ENCODE data around the gene B3GNT5. TPM values are rescaled to one million over a fixed set of nuclear protein-coding genes. Genes with fewer than 3 reads are reported as not detected.

B3GNT5 gene
- total RNA-seq, 1 experiment from 2014 or later: 25.3 TPM

GRCh38 chr3:183268366-183268765 is 15.3 kb downstream of the B3GNT5 start:
- Histone ChIP-seq H3K4me3 (ENCODE audit: low read depth, low read length, poor library complexity, severe bottlenecking) (no peak overlapping the region), H3K27me3 (replicated peaks; ENCODE audit: insufficient read depth, low read depth, low read length, poor library complexity) (no peaks in the 10 kb centered on the region), H3K9me3 (ENCODE audit: low read depth, low read length, poor library complexity, severe bottlenecking) (no peaks in the 10 kb centered on the region), H3K4me1 (ENCODE audit: insufficient read depth, low read length, poor library complexity, severe bottlenecking) (peaks cover 33% of the 10 kb centered on the region), H3K27ac (ENCODE audit: low read depth, low read length, poor library complexity, severe bottlenecking) (no peak overlapping the region), H3K36me3 (ENCODE audit: insufficient read depth, low read length, poor library complexity, severe bottlenecking) (peaks cover 3% of the 10 kb centered on the region)
- BruUV-seq (replicated peaks): no TSS peak
- POLR2A ChIA-PET (ENCODE audit: low non-redundant PET): no interaction called here
- no peak for DNase-seq (ENCODE audit: low spot score)
- CTCF ChIA-PET: no interaction called here
- intact Hi-C loops (cut with micrococcal nuclease; ENCODE audit: unreplicated experiment): no loop called here
- TF ChIP-seq EZH2 (IDR thresholded peaks at IDR 0.05; ENCODE audit: borderline replicate concordance, low read depth, low read length, poor library complexity, severe bottlenecking): no peak
- TF ChIP-seq CTCF (conservative IDR thresholded peaks at IDR 0.05; ENCODE audit: low read depth, low read length): no peak

- no peak for DNase-seq (ENCODE audit: low spot score)
- H3K4me1 ChIP-seq (ENCODE audit: insufficient read depth, low read length, poor library complexity, severe bottlenecking): peaks cover 24% of the 10 kb centered on the region
- CTCF ChIA-PET: no interaction called here
- POLR2A ChIA-PET (ENCODE audit: low non-redundant PET): no interaction called here
- peaks cover 3% of the 10 kb centered on the region for H3K36me3 ChIP-seq (ENCODE audit: insufficient read depth, low read length, poor library complexity, severe bottlenecking)
- no peak overlapping the region for H3K27ac ChIP-seq (ENCODE audit: low read depth, low read length, poor library complexity, severe bottlenecking)
- no peaks in the 10 kb centered on the region for H3K9me3 ChIP-seq (ENCODE audit: low read depth, low read length, poor library complexity, severe bottlenecking)
- no peak overlapping the region for H3K4me3 ChIP-seq (ENCODE audit: low read depth, low read length, poor library complexity, severe bottlenecking)
- TF ChIP-seq CTCF (conservative IDR thresholded peaks at IDR 0.05; ENCODE audit: low read depth, low read length): no peak
- no peak for TF ChIP-seq EZH2 (IDR thresholded peaks at IDR 0.05; ENCODE audit: borderline replicate concordance, low read depth, low read length, poor library complexity, severe bottlenecking)
- no peaks in the 10 kb centered on the region for H3K27me3 ChIP-seq (replicated peaks; ENCODE audit: insufficient read depth, low read depth, low read length, poor library complexity)
- no TSS peak for BruUV-seq (replicated peaks)
- intact Hi-C loops (cut with micrococcal nuclease; ENCODE audit: unreplicated experiment): no loop called here
Measured at GRCh38 chr3:183269345-183269744, 16.3 kb downstream of the B3GNT5 start.

- intact Hi-C loops (cut with micrococcal nuclease; ENCODE audit: unreplicated experiment): no loop called here
- ChIA-PET CTCF (no interaction called here), POLR2A (ENCODE audit: low non-redundant PET) (no interaction called here)
- no peak overlapping the region for H3K4me3 ChIP-seq (ENCODE audit: low read depth, low read length, poor library complexity, severe bottlenecking)
- BruUV-seq (replicated peaks): no TSS peak
- no peaks in the 10 kb centered on the region for H3K27me3 ChIP-seq (replicated peaks; ENCODE audit: insufficient read depth, low read depth, low read length, poor library complexity)
- peaks cover 17% of the 10 kb centered on the region for H3K4me1 ChIP-seq (ENCODE audit: insufficient read depth, low read length, poor library complexity, severe bottlenecking)
- H3K9me3 ChIP-seq (ENCODE audit: low read depth, low read length, poor library complexity, severe bottlenecking): no peaks in the 10 kb centered on the region
- H3K36me3 ChIP-seq (ENCODE audit: insufficient read depth, low read length, poor library complexity, severe bottlenecking): peaks cover 3% of the 10 kb centered on the region
- no peak overlapping the region for H3K27ac ChIP-seq (ENCODE audit: low read depth, low read length, poor library complexity, severe bottlenecking)
- DNase-seq (ENCODE audit: low spot score): no peak
- TF ChIP-seq EZH2 (IDR thresholded peaks at IDR 0.05; ENCODE audit: borderline replicate concordance, low read depth, low read length, poor library complexity, severe bottlenecking): no peak
Measured at GRCh38 chr3:183270344-183270743, 17.3 kb downstream of the B3GNT5 start.

GRCh38 chr3:183272142-183272541 is 19.1 kb downstream of the B3GNT5 start:
- no peak overlapping the region for H3K27ac ChIP-seq (ENCODE audit: low read depth, low read length, poor library complexity, severe bottlenecking)
- ChIA-PET POLR2A (ENCODE audit: low non-redundant PET) (no interaction called here), CTCF (no interaction called here)
- peaks cover 3% of the 10 kb centered on the region for H3K36me3 ChIP-seq (ENCODE audit: insufficient read depth, low read length, poor library complexity, severe bottlenecking)
- TF ChIP-seq CTCF (conservative IDR thresholded peaks at IDR 0.05; ENCODE audit: low read depth, low read length): no peak
- no peak for TF ChIP-seq EZH2 (IDR thresholded peaks at IDR 0.05; ENCODE audit: borderline replicate concordance, low read depth, low read length, poor library complexity, severe bottlenecking)
- no TSS peak for BruUV-seq (replicated peaks)
- intact Hi-C loops (cut with micrococcal nuclease; ENCODE audit: unreplicated experiment): no loop called here
- no peak for DNase-seq (ENCODE audit: low spot score)
- H3K27me3 ChIP-seq (replicated peaks; ENCODE audit: insufficient read depth, low read depth, low read length, poor library complexity): no peaks in the 10 kb centered on the region
- no peak overlapping the region for H3K4me3 ChIP-seq (ENCODE audit: low read depth, low read length, poor library complexity, severe bottlenecking)
- H3K9me3 ChIP-seq (ENCODE audit: low read depth, low read length, poor library complexity, severe bottlenecking): no peaks in the 10 kb centered on the region
- H3K4me1 ChIP-seq (ENCODE audit: insufficient read depth, low read length, poor library complexity, severe bottlenecking): peaks cover 14% of the 10 kb centered on the region
